K562 (cell line): ENCODE data around the gene SRCAP. TPM values are rescaled to one million over a fixed set of nuclear protein-coding genes. Genes with fewer than 3 reads are reported as not detected.

Experiments used
- ARNT ChIP-seq, 2 experiments: fragments of 450-650 bp; IDR thresholded peaks; 2 replicates each; pipeline ENCODE4 v1.6.1; 2016; ENCODE audit warnings: mild to moderate bottlenecking in 1 of 2
- CBX1 ChIP-seq: sonication (generic); IDR thresholded peaks from 2 replicates; pipeline ENCODE4 v1.6.1; 2016; ENCODE audit warnings: antibody characterized with exemption, low read depth, mild to moderate bottlenecking
- CHD7 ChIP-seq: fragments of 200-600 bp; sonication (generic); IDR thresholded peaks from one replicate; pipeline ENCODE4 v1.6.1; 2012; ENCODE audit warnings: mild to moderate bottlenecking, low read depth, low read length, inconsistent platforms
- E2F6 ChIP-seq, 2 experiments: IDR thresholded peaks; 2 replicates each; pipeline ENCODE4 v1.6.1; 2011; ENCODE audit warnings: borderline replicate concordance in 1 of 2, control low read depth in 1 of 2, low read depth in 1 of 2, low read length in 1 of 2, mild to moderate bottlenecking in 1 of 2, mixed read lengths in 1 of 2, moderate library complexity in 1 of 2; ENCODE audit not compliant: insufficient read depth in 1 of 2, insufficient read length in 1 of 2, poor library complexity in 1 of 2, severe bottlenecking in 1 of 2; ENCODE audit errors: extremely low read depth in 1 of 2
- HDAC8 ChIP-seq: fragments of 450-650 bp; IDR thresholded peaks from 2 replicates; pipeline ENCODE4 v1.6.1; 2016; ENCODE audit warnings: mild to moderate bottlenecking, missing genetic modification characterization, moderate library complexity, missing compliant biosample characterization
- LEF1 ChIP-seq: fragments of 450-650 bp; IDR thresholded peaks from 2 replicates; pipeline ENCODE4 v1.6.1; 2016; ENCODE audit warnings: mild to moderate bottlenecking
- NR2C2 ChIP-seq, 2 experiments: fragments of 200-800 bp in 1 of 2; sonication (Bioruptor generic) in 1 of 2; sonication (generic) in 1 of 2; formaldehyde crosslinking in 1 of 2; IDR thresholded peaks; 2 replicates each; pipeline versions ENCODE4 v1.6.1 to v1.8.0; 2016 to 2022; ENCODE audit warnings: mild to moderate bottlenecking in 1 of 2, missing compliant biosample characterization in 1 of 2, missing genetic modification characterization in 1 of 2, missing genetic modification reagents in 1 of 2
- PHB ChIP-seq: fragments of 250-450 bp; sonication (Bioruptor Pico); IDR thresholded peaks from 2 replicates; pipeline ENCODE4 v1.5.0; 2021
- TAF1 ChIP-seq: IDR thresholded peaks from 2 replicates; pipeline ENCODE4 v1.6.1; 2011; ENCODE audit warnings: mild to moderate bottlenecking, low read length, moderate library complexity; ENCODE audit not compliant: insufficient read depth, control insufficient read depth, severe bottlenecking; ENCODE audit errors: extremely low read depth
- ZZZ3 ChIP-seq: fragments of 450-650 bp; IDR thresholded peaks from 2 replicates; pipeline ENCODE4 v1.6.1; 2016; ENCODE audit warnings: antibody characterized with exemption, mild to moderate bottlenecking, moderate library complexity
- polyA plus RNA-seq, 8 experiments: library from polyadenylated mRNA; depleted of rRNA in 4 of 8; stranded (reverse) in 5 of 8; unstranded in 3 of 8; fragments of >200 nt; fragmentation: Nextera tagmentation in 2 of 8; fragmentation: Illumina TruSeq in 1 of 8; extraction: Ambion mirVana in 2 of 8; extraction: Trizol in 1 of 8; gene quantifications; 2 replicates each; pipeline versions ENCODE4 v1.2.1 to v1.2.3, GENCODE V29; 2011 to 2014; ENCODE audit warnings: inconsistent platforms in 1 of 8, missing spikeins in 1 of 8
- total RNA-seq, 7 experiments: library from RNA; depleted of rRNA in 6 of 7; stranded (reverse); fragments of >200 nt in 6 of 7; fragmentation: Illumina TruSeq in 2 of 7; extraction: Trizol in 2 of 7; gene quantifications; 2 replicates each; pipeline versions ENCODE4 v1.2.1 to v1.2.3, GENCODE V29; 2011 to 2021; ENCODE audit warnings: low replicate concordance in 1 of 7
- TF ChIP-seq, protein P1 (sequence below): fragments of 450-650 bp; IDR thresholded peaks from 2 replicates; pipeline ENCODE4 v1.7.0; 2016; ENCODE audit warnings: borderline replicate concordance

Gene SRCAP
- total and polyA plus RNA-seq, 9 of the 15 experiments (the other 6 are each of a cell fraction or from before 2014, with no cell fraction given) = 0.21 to 62.6 (median 5.8) TPM

DNA sequence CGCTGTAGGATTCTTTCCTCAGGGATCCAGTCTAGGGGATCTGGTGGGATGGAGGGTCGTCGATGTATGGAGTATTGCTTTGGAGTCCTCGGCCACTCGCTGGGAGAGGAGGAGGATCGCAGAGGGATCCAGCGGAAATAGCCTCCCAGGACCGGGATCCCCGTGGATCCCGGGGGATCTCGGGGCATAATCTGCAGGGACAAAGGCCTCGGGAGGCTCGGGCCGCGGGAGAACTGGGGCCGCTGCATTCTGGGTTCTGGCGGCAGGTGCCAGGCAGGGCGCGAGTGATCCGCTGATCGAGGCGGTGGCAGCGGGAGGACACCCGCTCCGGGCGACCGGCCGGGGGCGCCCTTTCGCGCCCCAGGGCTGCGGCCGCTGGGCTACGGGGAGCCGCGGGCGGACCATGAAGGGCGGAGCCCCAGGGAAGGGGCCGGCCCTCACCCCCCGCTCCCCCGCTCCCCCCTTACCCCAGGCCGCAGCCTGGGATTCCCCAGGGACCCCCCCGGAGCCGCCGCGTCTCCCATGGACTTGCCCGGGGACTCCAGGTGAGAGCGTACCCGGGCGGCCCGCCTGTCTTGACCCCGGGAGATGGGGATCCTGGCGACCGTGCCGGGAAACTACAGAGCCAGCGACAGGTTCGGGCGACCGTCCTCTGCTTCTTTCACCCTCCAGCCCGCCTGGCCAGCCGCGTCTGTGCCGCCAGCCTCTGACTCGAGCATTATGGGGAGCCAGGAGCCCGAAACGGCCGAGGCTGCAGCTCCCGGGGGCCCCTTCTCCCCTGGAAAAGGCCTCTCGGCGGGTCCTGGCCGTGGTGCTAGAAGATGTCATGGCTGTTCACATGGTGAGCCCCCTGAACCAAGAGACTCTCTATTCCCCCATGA lies 47.6 kb upstream of the SRCAP start (continued):
- TF ChIP-seq ARNT (IDR thresholded peaks at IDR 0.05) (no peak), NR2C2 (CRISPR knock-in tag; IDR thresholded peaks at IDR 0.05) (no peak), NR2C2 (tag; IDR thresholded peaks at IDR 0.05) (no peak), HDAC8 (peak; percentile 47; the same call in 1 of the 2 replicates), CHD7 (no peak), E2F6 (IDR thresholded peaks at IDR 0.05; ENCODE audit: borderline replicate concordance in 1 of 2, extremely low read depth in 1 of 2, insufficient read depth in 1 of 2, insufficient read length in 1 of 2, low read depth in 1 of 2, low read length in 1 of 2, poor library complexity in 1 of 2, severe bottlenecking in 1 of 2) (peak; percentile 42 to 71), CBX1 (peak; percentile 32; the same call in 1 of the 2 replicates), PHB (CRISPR knock-in tag) (0 out of 2 replicates have a peak, but pooled peaks have one; percentile 35), TAF1 (peak; percentile 51), ZZZ3 (peak; percentile 90), LEF1 (no peak)
- TF ChIP-seq, protein P1, sequence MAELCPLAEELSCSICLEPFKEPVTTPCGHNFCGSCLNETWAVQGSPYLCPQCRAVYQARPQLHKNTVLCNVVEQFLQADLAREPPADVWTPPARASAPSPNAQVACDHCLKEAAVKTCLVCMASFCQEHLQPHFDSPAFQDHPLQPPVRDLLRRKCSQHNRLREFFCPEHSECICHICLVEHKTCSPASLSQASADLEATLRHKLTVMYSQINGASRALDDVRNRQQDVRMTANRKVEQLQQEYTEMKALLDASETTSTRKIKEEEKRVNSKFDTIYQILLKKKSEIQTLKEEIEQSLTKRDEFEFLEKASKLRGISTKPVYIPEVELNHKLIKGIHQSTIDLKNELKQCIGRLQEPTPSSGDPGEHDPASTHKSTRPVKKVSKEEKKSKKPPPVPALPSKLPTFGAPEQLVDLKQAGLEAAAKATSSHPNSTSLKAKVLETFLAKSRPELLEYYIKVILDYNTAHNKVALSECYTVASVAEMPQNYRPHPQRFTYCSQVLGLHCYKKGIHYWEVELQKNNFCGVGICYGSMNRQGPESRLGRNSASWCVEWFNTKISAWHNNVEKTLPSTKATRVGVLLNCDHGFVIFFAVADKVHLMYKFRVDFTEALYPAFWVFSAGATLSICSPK = 0 out of 2 replicates have a peak, but pooled peaks have one; percentile 34
